Neuron (in vitro differentiated cells): ENCODE results near the gene EI24.

Experiments used
- H2AFZ ChIP-seq: one replicate; pipeline ENCODE4 v1.6.1; 2013; ENCODE audit warnings: low read depth, mild to moderate bottlenecking, inconsistent platforms, low read length, moderate library complexity
- H3K27me3 ChIP-seq: one replicate; pipeline ENCODE4 v1.6.1; 2013; ENCODE audit warnings: low read length; ENCODE audit not compliant: insufficient read depth
- H3K36me3 ChIP-seq: one replicate; pipeline ENCODE4 v1.6.1; 2013; ENCODE audit warnings: low read length; ENCODE audit not compliant: insufficient read depth
- H3K4me1 ChIP-seq: one replicate; pipeline ENCODE4 v1.6.1; 2013; ENCODE audit warnings: low read length; ENCODE audit not compliant: insufficient read depth
- H3K4me3 ChIP-seq: 2 replicates; pipeline ENCODE4 v1.5.1; 2013; ENCODE audit warnings: mild to moderate bottlenecking, low read length, moderate library complexity
- H3K9me3 ChIP-seq: one replicate; pipeline ENCODE4 v1.6.1; 2013; ENCODE audit warnings: low read length

EI24 gene

DNA sequence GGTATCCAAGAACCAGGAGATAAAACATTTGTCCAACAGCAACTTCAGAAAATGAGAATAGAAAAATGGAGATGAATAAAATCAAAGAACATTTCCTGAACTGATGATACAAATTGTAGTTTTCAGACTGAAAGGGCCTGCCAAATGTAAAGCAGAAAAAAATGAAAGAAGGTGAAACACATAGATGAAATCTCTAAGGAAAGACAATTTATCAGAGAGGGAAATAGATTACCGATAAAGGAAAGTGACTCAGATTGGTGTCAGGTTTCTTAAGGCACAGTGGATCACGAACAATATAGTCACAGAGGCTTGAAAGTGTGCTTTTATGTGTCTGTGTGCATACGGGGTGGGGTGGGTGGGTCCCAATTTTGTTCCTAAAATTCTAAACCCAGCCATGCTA, 19.2 kb downstream of the EI24 start:
- Histone ChIP-seq H3K27me3 (no peaks in the 10 kb centered on the region), H3K4me1 (peaks cover 10% of the 10 kb centered on the region), H3K9me3 (no peaks in the 10 kb centered on the region), H3K4me3 (no peak overlapping the region), H2AFZ (no peak overlapping the region), H3K36me3 (peaks cover 13% of the 10 kb centered on the region)

- Histone ChIP-seq H3K9me3 (no peaks in the 10 kb centered on the region), H3K27me3 (no peaks in the 10 kb centered on the region), H3K36me3 (peaks cover 6% of the 10 kb centered on the region), H3K4me1 (peaks cover 21% of the 10 kb centered on the region), H3K4me3 (peak overlapping the region; percentile 79), H2AFZ (peak overlapping the region; percentile 90)
Observed at GRCh38 chr11:125591649-125592304, 22.5 kb downstream of the EI24 start.

- Histone ChIP-seq H3K9me3 (no peaks in the 10 kb centered on the region), H3K4me3 (peak within 1 kb of the TSS; percentile 79), H2AFZ (peak within 1 kb of the TSS; percentile 90), H3K36me3 (peaks cover 12% of the 10 kb centered on the region), H3K4me1 (peaks cover 21% of the 10 kb centered on the region), H3K27me3 (no peaks in the 10 kb centered on the region)
Observed at GRCh38 chr11:125592305-125593113, 23.2 kb downstream of the EI24 start, which contains the start of gene STT3A. Gene STT3A, plus strand, starts transcription at chr11:125592852. Its CDS starts 3,064 bp downstream, at chr11:125595916.

GRCh38 chr11:125593114-125593820, 24.0 kb downstream of the EI24 start:
- peak overlapping the region; percentile 77 for H3K4me3 ChIP-seq
- peaks cover 16% of the 10 kb centered on the region for H3K36me3 ChIP-seq
- H3K4me1 ChIP-seq = peaks cover 21% of the 10 kb centered on the region
- no peaks in the 10 kb centered on the region for H3K9me3 ChIP-seq
- peak overlapping the region; percentile 14 for H2AFZ ChIP-seq
- H3K27me3 ChIP-seq = no peaks in the 10 kb centered on the region

DNA sequence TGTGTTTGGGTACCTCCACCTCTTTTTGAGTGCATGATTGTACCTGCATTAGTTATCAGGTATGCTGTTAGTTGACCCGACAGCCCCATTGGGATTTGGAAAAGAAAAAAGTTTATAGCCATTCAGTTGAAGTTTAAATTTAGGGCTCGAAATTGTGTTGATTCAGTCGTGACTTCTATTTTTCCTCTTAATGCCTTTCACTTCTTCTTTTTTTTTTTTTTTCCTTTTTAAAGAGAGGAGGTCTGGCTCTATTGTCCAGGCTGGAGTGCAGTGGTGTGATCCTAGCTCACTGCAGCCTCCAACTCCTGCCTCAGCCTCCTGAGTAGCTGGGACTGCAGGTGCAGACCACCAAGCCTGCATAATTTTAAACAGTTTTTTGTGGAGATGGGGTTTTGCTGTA, 25.7 kb downstream of the EI24 start:
- H3K9me3 ChIP-seq = no peaks in the 10 kb centered on the region
- H3K27me3 ChIP-seq = no peaks in the 10 kb centered on the region
- H3K4me3 ChIP-seq = no peak overlapping the region
- peaks cover 25% of the 10 kb centered on the region for H3K36me3 ChIP-seq
- peaks cover 18% of the 10 kb centered on the region for H3K4me1 ChIP-seq
- no peak overlapping the region for H2AFZ ChIP-seq

DNA sequence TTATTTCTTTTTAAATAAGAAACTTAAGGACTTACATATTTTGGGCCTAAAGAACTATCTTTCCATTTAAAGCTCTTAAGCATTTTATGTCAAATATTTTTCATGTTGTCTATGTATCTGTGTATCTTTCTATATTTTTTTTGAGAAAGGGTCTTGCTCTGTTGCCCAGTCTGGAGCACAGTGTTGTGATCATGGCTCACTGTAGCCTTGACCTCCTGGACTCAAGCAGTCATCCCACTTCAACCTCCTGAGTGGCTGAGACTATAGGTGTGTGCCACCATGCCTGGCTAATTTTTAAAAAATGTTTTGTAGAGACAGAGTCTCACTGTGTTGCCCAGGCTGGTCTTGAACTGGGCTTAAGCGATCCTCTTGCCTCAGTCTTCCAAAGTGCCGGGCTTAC, 31.4 kb downstream of the EI24 start:
- no peaks in the 10 kb centered on the region for H3K27me3 ChIP-seq
- no peaks in the 10 kb centered on the region for H3K4me1 ChIP-seq
- H3K4me3 ChIP-seq = no peak overlapping the region
- no peak overlapping the region for H2AFZ ChIP-seq
- peaks cover 70% of the 10 kb centered on the region for H3K36me3 ChIP-seq
- no peaks in the 10 kb centered on the region for H3K9me3 ChIP-seq

GRCh38 chr11:125603207-125603606, 33.9 kb downstream of the EI24 start:
- no peak overlapping the region for H3K4me3 ChIP-seq
- H3K9me3 ChIP-seq = no peaks in the 10 kb centered on the region
- H3K27me3 ChIP-seq = no peaks in the 10 kb centered on the region
- no peaks in the 10 kb centered on the region for H3K4me1 ChIP-seq
- H3K36me3 ChIP-seq = peaks cover 79% of the 10 kb centered on the region
- no peak overlapping the region for H2AFZ ChIP-seq

DNA sequence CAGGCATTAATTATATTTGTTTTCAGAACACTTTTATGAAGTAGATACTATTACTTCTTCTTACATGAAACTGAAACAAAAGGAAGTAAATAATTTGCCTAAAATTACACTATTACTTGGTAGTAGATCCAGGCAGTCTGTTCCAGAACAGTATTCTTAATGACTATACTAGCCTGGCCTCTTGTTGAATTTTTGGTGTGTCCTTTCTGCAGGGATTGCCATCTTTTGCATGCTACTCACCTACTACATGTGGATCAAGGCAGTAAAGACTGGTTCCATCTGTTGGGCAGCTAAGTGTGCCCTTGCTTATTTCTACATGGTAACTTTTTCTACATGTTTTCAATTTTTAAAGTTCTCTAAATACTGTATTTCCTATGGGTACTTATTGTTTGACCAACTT, 36.1 kb downstream of the EI24 start:
- Histone ChIP-seq H2AFZ (no peak overlapping the region), H3K4me1 (no peaks in the 10 kb centered on the region), H3K4me3 (no peak overlapping the region), H3K27me3 (no peaks in the 10 kb centered on the region), H3K36me3 (peaks cover 87% of the 10 kb centered on the region), H3K9me3 (no peaks in the 10 kb centered on the region)

GRCh38 chr11:125609545-125609944, 40.3 kb downstream of the EI24 start:
- H3K36me3 ChIP-seq = peaks cover 92% of the 10 kb centered on the region
- no peaks in the 10 kb centered on the region for H3K4me1 ChIP-seq

GRCh38 chr11:125618383-125618782, 49.1 kb downstream of the EI24 start:
- Histone ChIP-seq H3K4me3 (no peak overlapping the region), H3K27me3 (no peaks in the 10 kb centered on the region), H3K9me3 (no peaks in the 10 kb centered on the region), H2AFZ (no peak overlapping the region), H3K36me3 (peaks cover 78% of the 10 kb centered on the region), H3K4me1 (no peaks in the 10 kb centered on the region)

More at GRCh38 chr11:125609545-125609944, 40.3 kb downstream of the EI24 start:
- Histone ChIP-seq H2AFZ (no peak overlapping the region), H3K27me3 (no peaks in the 10 kb centered on the region), H3K4me3 (no peak overlapping the region), H3K9me3 (no peaks in the 10 kb centered on the region)

DNA sequence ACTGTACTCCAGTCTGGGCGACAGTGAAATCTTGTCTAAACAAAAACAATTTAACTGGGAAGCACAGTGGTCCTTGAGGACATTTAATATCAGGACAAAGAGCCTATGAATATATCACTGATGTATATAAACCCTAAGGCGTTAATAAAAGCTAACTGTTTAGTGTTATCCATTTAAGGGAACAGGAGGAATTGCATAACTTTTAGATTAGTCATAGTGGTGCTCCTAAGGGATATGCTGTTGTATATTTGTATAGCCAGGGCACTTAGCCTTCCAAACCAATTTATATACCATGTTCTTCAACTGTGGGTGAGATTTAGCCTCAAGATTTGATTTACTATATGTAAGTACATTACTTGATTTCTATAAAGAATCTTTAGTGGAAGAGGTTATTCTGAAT, 52.7 kb downstream of the EI24 start:
- H3K36me3 ChIP-seq = peaks cover 46% of the 10 kb centered on the region
- no peak overlapping the region for H2AFZ ChIP-seq
- peaks cover 2% of the 10 kb centered on the region for H3K4me1 ChIP-seq
- H3K9me3 ChIP-seq = no peaks in the 10 kb centered on the region
- H3K27me3 ChIP-seq = no peaks in the 10 kb centered on the region
- no peak overlapping the region for H3K4me3 ChIP-seq

DNA sequence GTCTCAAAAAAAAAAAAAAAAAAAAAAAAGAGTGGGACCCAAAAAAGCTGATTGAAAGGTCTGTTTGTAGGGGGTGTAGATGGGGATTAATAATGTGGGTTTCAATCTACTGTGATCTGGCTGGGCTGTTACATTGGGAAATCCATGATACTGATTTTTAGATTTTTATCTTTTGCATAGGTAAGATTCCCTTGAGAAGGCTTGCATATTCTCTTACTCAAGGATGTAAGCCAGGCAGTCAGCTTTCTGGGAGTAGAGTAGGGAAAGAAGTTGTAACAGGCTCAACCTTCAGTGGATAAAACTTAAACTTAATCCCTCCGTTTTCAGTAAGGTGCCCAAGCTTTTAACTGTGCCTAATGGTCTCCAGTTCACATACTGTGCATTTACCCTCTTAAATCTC, 53.8 kb downstream of the EI24 start:
- no peak overlapping the region for H3K4me3 ChIP-seq
- H3K36me3 ChIP-seq = peaks cover 39% of the 10 kb centered on the region
- peaks cover 13% of the 10 kb centered on the region for H3K4me1 ChIP-seq
- H3K27me3 ChIP-seq = no peaks in the 10 kb centered on the region
- no peaks in the 10 kb centered on the region for H3K9me3 ChIP-seq
- H2AFZ ChIP-seq = no peak overlapping the region

- H3K27me3 ChIP-seq = no peaks in the 10 kb centered on the region
- peaks cover 33% of the 10 kb centered on the region for H3K36me3 ChIP-seq
- no peaks in the 10 kb centered on the region for H3K9me3 ChIP-seq
- peaks cover 13% of the 10 kb centered on the region for H3K4me1 ChIP-seq
- H3K4me3 ChIP-seq = peak within 1 kb of the TSS; percentile 82
- peak within 1 kb of the TSS; percentile 85 for H2AFZ ChIP-seq
Observed at GRCh38 chr11:125624756-125625213, 55.5 kb downstream of the EI24 start, which contains the start of gene CHEK1. Gene CHEK1, plus strand, starts transcription at chr11:125625163. Its CDS starts 1,606 bp downstream, at chr11:125626769.
